Astrocyte (in vitro differentiated cells and primary cell): ENCODE measurements around the gene RAP1GAP. TPM values are rescaled to one million over a fixed set of nuclear protein-coding genes. Genes with fewer than 3 reads are reported as not detected.

Experiments
- DNase-seq: peaks from one replicate; pipeline ENCODE4 v3.0.0-alpha.2; 2010; ENCODE audit warnings: low read depth
- FAIRE-seq: peaks from 2 replicates; lab custom pipeline; 2011; peaks lifted over from hg19 to GRCh38; lab: Jason Lieb, UNC
- H2AFZ ChIP-seq: 2 replicates; pipeline ENCODE4 v1.6.0; 2012; ENCODE audit warnings: low read depth, low read length, inconsistent platforms
- H3K27ac ChIP-seq: 2 replicates; pipeline ENCODE4 v1.5.1; 2011; ENCODE audit warnings: low read depth, low read length, inconsistent platforms
- H3K27me3 ChIP-seq: 2 replicates; pipeline ENCODE4 v1.6.0; 2011; ENCODE audit warnings: low read length, inconsistent platforms; ENCODE audit not compliant: insufficient read depth
- H3K36me3 ChIP-seq: 2 replicates; pipeline ENCODE4 v1.5.1; 2011; ENCODE audit warnings: low read length, inconsistent platforms; ENCODE audit not compliant: insufficient read depth
- H3K4me1 ChIP-seq: 2 replicates; pipeline ENCODE4 v1.5.1; 2011; ENCODE audit warnings: low read length, inconsistent platforms; ENCODE audit not compliant: insufficient read depth
- H3K4me2 ChIP-seq: 2 replicates; pipeline ENCODE4 v1.6.0; 2012; ENCODE audit warnings: low read length, inconsistent platforms
- H3K4me3 ChIP-seq: 2 replicates; pipeline ENCODE4 v1.5.1; 2011; ENCODE audit warnings: low read depth, mild to moderate bottlenecking, low read length, inconsistent platforms; ENCODE audit not compliant: insufficient read depth
- H3K79me2 ChIP-seq: 2 replicates; pipeline ENCODE4 v1.6.0; 2012; ENCODE audit warnings: mild to moderate bottlenecking, low read length, inconsistent platforms; ENCODE audit not compliant: insufficient read depth
- H3K9ac ChIP-seq: 2 replicates; pipeline ENCODE4 v1.6.0; 2012; ENCODE audit warnings: mild to moderate bottlenecking, low read length, inconsistent platforms
- H3K9me3 ChIP-seq: 2 replicates; pipeline ENCODE4 v1.5.1; 2012; ENCODE audit warnings: low read depth, mild to moderate bottlenecking, low read length, inconsistent platforms; ENCODE audit not compliant: insufficient read depth
- H4K20me1 ChIP-seq: 2 replicates; pipeline ENCODE4 v1.6.0; 2012; ENCODE audit warnings: low read length, inconsistent platforms; ENCODE audit not compliant: insufficient read depth
- H3K27ac Mint-ChIP-seq: one replicate; pipeline ENCODE4 v1.8.0; 2021; ENCODE audit warnings: mild to moderate bottlenecking, mixed read lengths; ENCODE audit not compliant: unreplicated experiment
- H3K27me3 Mint-ChIP-seq: one replicate; pipeline ENCODE4 v1.8.0; 2021; ENCODE audit warnings: low read depth, mixed read lengths; ENCODE audit not compliant: unreplicated experiment
- H3K36me3 Mint-ChIP-seq: one replicate; pipeline ENCODE4 v1.8.0; 2021; ENCODE audit warnings: low read depth, mixed read lengths; ENCODE audit not compliant: unreplicated experiment
- H3K4me1 Mint-ChIP-seq: one replicate; pipeline ENCODE4 v1.8.0; 2021; ENCODE audit warnings: low read depth, mixed read lengths; ENCODE audit not compliant: unreplicated experiment
- H3K4me3 Mint-ChIP-seq: one replicate; pipeline ENCODE4 v1.8.0; 2021; ENCODE audit warnings: mild to moderate bottlenecking, moderate library complexity, mixed read lengths; ENCODE audit not compliant: unreplicated experiment
- H3K9me3 Mint-ChIP-seq: one replicate; pipeline ENCODE4 v1.8.0; 2021; ENCODE audit warnings: mild to moderate bottlenecking, mixed read lengths; ENCODE audit not compliant: unreplicated experiment
- CTCF ChIP-seq: IDR thresholded peaks from 2 replicates; pipeline ENCODE4 v1.5.1; 2011; ENCODE audit warnings: low read depth, mild to moderate bottlenecking, inconsistent platforms, low read length, moderate library complexity; ENCODE audit not compliant: insufficient read depth
- EZH2 ChIP-seq: IDR thresholded peaks from 2 replicates; pipeline ENCODE4 v1.6.1; 2012; ENCODE audit warnings: mild to moderate bottlenecking, low read length, inconsistent platforms; ENCODE audit not compliant: insufficient read depth
- total RNA-seq: library from RNA; stranded (reverse); gene quantifications from 2 replicates; pipeline ENCODE4 v1.2.1, GENCODE V29; 2021

RAP1GAP gene
- total RNA-seq, 1 donor from 2014 or later: 3.2 TPM

GRCh38 chr1:21590126-21590880 is 78.9 kb downstream of the RAP1GAP start:
- H3K9me3 Mint-ChIP-seq: peaks cover 3% of the 10 kb centered on the region
- H3K9ac ChIP-seq: no peak overlapping the region
- H3K4me3 Mint-ChIP-seq: no peak overlapping the region
- DNase-seq (no peak), FAIRE-seq (no peak)
- peaks cover 5% of the 10 kb centered on the region for H3K27me3 ChIP-seq
- no peak overlapping the region for H3K27ac Mint-ChIP-seq
- H3K79me2 ChIP-seq: no peaks in the 10 kb centered on the region
- H3K4me1 ChIP-seq: peaks cover 20% of the 10 kb centered on the region
- no peak overlapping the region for H3K4me3 ChIP-seq
- H3K27me3 Mint-ChIP-seq: peaks cover 32% of the 10 kb centered on the region
- H3K27ac ChIP-seq: no peak overlapping the region
- no peaks in the 10 kb centered on the region for H4K20me1 ChIP-seq
- peaks cover 11% of the 10 kb centered on the region for H3K4me1 Mint-ChIP-seq
- no peak for TF ChIP-seq EZH2
- no peak for TF ChIP-seq CTCF
- H3K36me3 ChIP-seq: no peaks in the 10 kb centered on the region
- H3K36me3 Mint-ChIP-seq: no peaks in the 10 kb centered on the region
- H3K9me3 ChIP-seq: no peaks in the 10 kb centered on the region
- no peak overlapping the region for H2AFZ ChIP-seq
- no peak overlapping the region for H3K4me2 ChIP-seq

- H3K27ac ChIP-seq: no peak overlapping the region
- no peaks in the 10 kb centered on the region for H4K20me1 ChIP-seq
- Mint-ChIP-seq H3K9me3 (peaks cover 3% of the 10 kb centered on the region), H3K27ac (no peak overlapping the region), H3K4me3 (no peak overlapping the region), H3K4me1 (peaks cover 15% of the 10 kb centered on the region), H3K36me3 (no peaks in the 10 kb centered on the region), H3K27me3 (peaks cover 34% of the 10 kb centered on the region)
- no peak overlapping the region for H3K4me3 ChIP-seq
- H2AFZ ChIP-seq: no peak overlapping the region
- no peak for FAIRE-seq
- no peak overlapping the region for H3K9ac ChIP-seq
- no peaks in the 10 kb centered on the region for H3K9me3 ChIP-seq
- peaks cover 23% of the 10 kb centered on the region for H3K4me1 ChIP-seq
- no peak for DNase-seq
- H3K79me2 ChIP-seq: no peaks in the 10 kb centered on the region
- TF ChIP-seq CTCF: no peak
- TF ChIP-seq EZH2: no peak
- no peaks in the 10 kb centered on the region for H3K36me3 ChIP-seq
- H3K27me3 ChIP-seq: peaks cover 5% of the 10 kb centered on the region
- no peak overlapping the region for H3K4me2 ChIP-seq
Observed at GRCh38 chr1:21589618-21590017, 79.5 kb downstream of the RAP1GAP start.

GRCh38 chr1:21587602-21587953 is 81.6 kb downstream of the RAP1GAP start:
- Histone ChIP-seq H4K20me1 (no peaks in the 10 kb centered on the region), H3K4me1 (peaks cover 23% of the 10 kb centered on the region), H3K4me2 (no peak overlapping the region), H3K9me3 (peaks cover 3% of the 10 kb centered on the region), H3K9ac (no peak overlapping the region), H3K4me3 (no peak overlapping the region), H3K79me2 (no peaks in the 10 kb centered on the region), H3K27ac (no peak overlapping the region), H2AFZ (no peak overlapping the region), H3K27me3 (peaks cover 5% of the 10 kb centered on the region), H3K36me3 (no peaks in the 10 kb centered on the region)
- FAIRE-seq: no peak
- Mint-ChIP-seq H3K4me1 (peaks cover 15% of the 10 kb centered on the region), H3K27ac (no peak overlapping the region), H3K9me3 (peaks cover 3% of the 10 kb centered on the region), H3K36me3 (no peaks in the 10 kb centered on the region), H3K4me3 (no peak overlapping the region), H3K27me3 (peaks cover 30% of the 10 kb centered on the region)
- TF ChIP-seq CTCF (no peak), EZH2 (no peak)
- no peak for DNase-seq
